Fibroblast of lung (primary cell): Measurements from ENCODE around the gene HIPK4. TPM values are rescaled to one million over a fixed set of nuclear protein-coding genes. Genes with fewer than 3 reads are reported as not detected.

Experiments
- DNase-seq, 2 donors: peaks; one replicate each; pipeline versions ENCODE4 v3.0.0 to v3.0.0-alpha.2; 2010; ENCODE audit warnings: low read depth in 2 of 2
- H2AFZ ChIP-seq: 2 replicates; pipeline ENCODE4 v1.5.1; 2012; ENCODE audit warnings: low read length, control low read depth, inconsistent platforms
- H3K27ac ChIP-seq: 2 replicates; pipeline ENCODE4 v1.5.1; 2011; ENCODE audit warnings: low read length, control low read depth; ENCODE audit not compliant: insufficient read depth
- H3K27me3 ChIP-seq: 2 replicates; pipeline ENCODE4 v1.5.1; 2011; ENCODE audit warnings: mild to moderate bottlenecking, low read length; ENCODE audit not compliant: control insufficient read depth, insufficient read depth
- H3K36me3 ChIP-seq: 2 replicates; pipeline ENCODE4 v1.5.1; 2011; ENCODE audit warnings: low read length; ENCODE audit not compliant: control insufficient read depth, insufficient read depth
- H3K4me1 ChIP-seq: 2 replicates; pipeline ENCODE4 v1.5.1; 2011; ENCODE audit warnings: low read length; ENCODE audit not compliant: control insufficient read depth, insufficient read depth; ENCODE audit errors: extremely low read depth
- H3K4me2 ChIP-seq: 2 replicates; pipeline ENCODE4 v1.5.1; 2011; ENCODE audit warnings: low read length, control low read depth; ENCODE audit not compliant: insufficient read depth; ENCODE audit errors: extremely low read depth
- H3K4me3 ChIP-seq, 4 experiments: fragments of 200-600 bp in 1 of 4; sonication (generic) in 1 of 4; replicated peaks in 1 of 4; 2 replicates each; pipeline ENCODE4 v1.5.1; 2011 to 2016; ENCODE audit warnings: low read length in 4 of 4, low read depth in 3 of 4, mild to moderate bottlenecking in 3 of 4, control low read depth in 2 of 4, inconsistent platforms in 1 of 4, mixed read lengths in 1 of 4; ENCODE audit not compliant: insufficient read depth in 1 of 4; ENCODE audit errors: control extremely low read depth in 1 of 4
- H3K79me2 ChIP-seq: 2 replicates; pipeline ENCODE4 v1.5.1; 2012; ENCODE audit warnings: mild to moderate bottlenecking, low read length, inconsistent platforms; ENCODE audit not compliant: control insufficient read depth, insufficient read depth
- H3K9ac ChIP-seq: 2 replicates; pipeline ENCODE4 v1.5.1; 2011; ENCODE audit warnings: mild to moderate bottlenecking, low read length, control low read depth; ENCODE audit not compliant: insufficient read depth
- H3K9me3 ChIP-seq: 2 replicates; pipeline ENCODE4 v1.5.1; 2012; ENCODE audit warnings: low read depth, low read length; ENCODE audit not compliant: control insufficient read depth, insufficient read depth
- H4K20me1 ChIP-seq: 2 replicates; pipeline ENCODE4 v1.5.1; 2011; ENCODE audit warnings: low read length; ENCODE audit not compliant: control insufficient read depth, insufficient read depth; ENCODE audit errors: extremely low read depth
- EZH2 ChIP-seq: IDR thresholded peaks from 2 replicates; pipeline ENCODE4 v1.5.1; 2012; ENCODE audit warnings: low read length, control low read depth, mild to moderate bottlenecking; ENCODE audit errors: missing control alignments
- polyA plus RNA-seq, 2 donors: library from polyadenylated mRNA; depleted of rRNA in 1 of 2; stranded (reverse) in 1 of 2; unstranded in 1 of 2; fragments of >200 nt; gene quantifications; 2 replicates each; pipeline ENCODE4 v1.2.1, GENCODE V29; 2011 to 2012; ENCODE audit warnings: missing spikeins in 1 of 2
- total RNA-seq: library from RNA; depleted of rRNA; stranded (reverse); fragments of >200 nt; gene quantifications from 2 replicates; pipeline ENCODE4 v1.2.1, GENCODE V29; 2014
- TF ChIP-seq, protein P1 (sequence below), 2 donors: IDR thresholded peaks in 1 of 2; conservative IDR thresholded peaks in 1 of 2; 1 replicate in 1 of 2; 2 replicates in 1 of 2; pipeline ENCODE4 v1.5.1; 2011 to 2012; ENCODE audit warnings: low read length in 2 of 2, control low read depth in 1 of 2, inconsistent platforms in 1 of 2, low read depth in 1 of 2, mild to moderate bottlenecking in 1 of 2

Gene HIPK4
- total and polyA plus RNA-seq, 2 donors (not counting 1 experiment from before 2014, with no cell fraction given): 0.05 to 0.17 TPM

DNA sequence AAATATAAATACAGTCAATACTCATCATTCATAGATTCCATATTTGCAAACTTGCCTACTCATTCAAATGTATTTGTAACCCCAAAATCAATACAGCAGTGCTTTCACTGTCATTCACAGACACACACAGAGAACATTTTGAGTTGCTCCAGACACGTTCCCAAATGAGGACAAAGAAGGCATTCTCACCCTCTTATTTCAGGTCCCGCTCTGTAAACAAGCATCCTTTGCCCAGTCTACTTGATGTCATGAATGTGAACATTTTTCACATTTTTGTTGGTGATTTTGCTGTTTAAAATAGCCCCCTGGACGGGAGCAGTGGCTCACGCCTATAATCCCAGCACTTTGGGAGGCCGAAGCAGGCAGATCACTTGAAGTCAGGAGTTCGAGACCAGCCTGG, 57.3 kb downstream of the HIPK4 start:
- Histone ChIP-seq H2AFZ (no peak overlapping the region), H3K79me2 (peaks cover 1% of the 10 kb centered on the region), H3K4me2 (no peak overlapping the region), H3K27me3 (no peaks in the 10 kb centered on the region), H3K36me3 (peaks cover 13% of the 10 kb centered on the region), H3K4me1 (no peaks in the 10 kb centered on the region), H3K4me3 (no peak overlapping the region), H3K27ac (no peak overlapping the region), H3K9me3 (no peaks in the 10 kb centered on the region), H4K20me1 (no peaks in the 10 kb centered on the region), H3K9ac (no peak overlapping the region)
- TF ChIP-seq, protein P1, sequence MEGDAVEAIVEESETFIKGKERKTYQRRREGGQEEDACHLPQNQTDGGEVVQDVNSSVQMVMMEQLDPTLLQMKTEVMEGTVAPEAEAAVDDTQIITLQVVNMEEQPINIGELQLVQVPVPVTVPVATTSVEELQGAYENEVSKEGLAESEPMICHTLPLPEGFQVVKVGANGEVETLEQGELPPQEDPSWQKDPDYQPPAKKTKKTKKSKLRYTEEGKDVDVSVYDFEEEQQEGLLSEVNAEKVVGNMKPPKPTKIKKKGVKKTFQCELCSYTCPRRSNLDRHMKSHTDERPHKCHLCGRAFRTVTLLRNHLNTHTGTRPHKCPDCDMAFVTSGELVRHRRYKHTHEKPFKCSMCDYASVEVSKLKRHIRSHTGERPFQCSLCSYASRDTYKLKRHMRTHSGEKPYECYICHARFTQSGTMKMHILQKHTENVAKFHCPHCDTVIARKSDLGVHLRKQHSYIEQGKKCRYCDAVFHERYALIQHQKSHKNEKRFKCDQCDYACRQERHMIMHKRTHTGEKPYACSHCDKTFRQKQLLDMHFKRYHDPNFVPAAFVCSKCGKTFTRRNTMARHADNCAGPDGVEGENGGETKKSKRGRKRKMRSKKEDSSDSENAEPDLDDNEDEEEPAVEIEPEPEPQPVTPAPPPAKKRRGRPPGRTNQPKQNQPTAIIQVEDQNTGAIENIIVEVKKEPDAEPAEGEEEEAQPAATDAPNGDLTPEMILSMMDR (conservative IDR thresholded peaks at IDR 0.05 in 1 of 2, IDR thresholded peaks at IDR 0.05 in 1 of 2; ENCODE audit: low read depth in 1 of 2, low read length in 2 of 2): no peak
- TF ChIP-seq EZH2: no peak
- DNase-seq: no peak

DNA sequence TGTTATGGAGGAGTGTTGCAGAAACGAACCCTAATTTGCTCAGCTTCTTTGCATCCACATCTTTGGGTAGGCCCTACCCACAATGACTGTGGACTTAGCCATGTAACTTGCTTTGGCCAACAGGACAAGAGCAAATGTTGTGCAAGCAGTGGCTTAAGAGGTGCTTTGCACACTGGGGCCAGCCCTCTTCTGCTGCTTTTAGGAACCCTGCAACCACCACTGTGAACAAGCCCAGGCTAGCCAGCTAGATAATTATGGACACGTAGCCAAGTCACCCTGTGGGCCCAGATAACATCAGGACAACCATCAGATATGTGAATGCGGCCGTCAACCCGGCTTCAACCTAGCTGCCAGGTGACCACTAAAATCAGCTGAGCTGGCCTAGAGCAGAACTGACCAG, 58.9 kb downstream of the HIPK4 start:
- H3K27me3 ChIP-seq: no peaks in the 10 kb centered on the region
- no peak overlapping the region for H3K4me3 ChIP-seq
- H3K79me2 ChIP-seq: no peaks in the 10 kb centered on the region
- no peaks in the 10 kb centered on the region for H3K4me1 ChIP-seq
- H3K9me3 ChIP-seq: no peaks in the 10 kb centered on the region
- no peak for DNase-seq
- no peak overlapping the region for H3K9ac ChIP-seq
- no peak overlapping the region for H3K27ac ChIP-seq
- peaks cover 17% of the 10 kb centered on the region for H3K36me3 ChIP-seq
- H2AFZ ChIP-seq: no peak overlapping the region
- H4K20me1 ChIP-seq: no peaks in the 10 kb centered on the region
- no peak overlapping the region for H3K4me2 ChIP-seq
- TF ChIP-seq, protein P1 (conservative IDR thresholded peaks at IDR 0.05 in 1 of 2, IDR thresholded peaks at IDR 0.05 in 1 of 2; ENCODE audit: low read depth in 1 of 2, low read length in 2 of 2): no peak
- TF ChIP-seq EZH2: no peak

Other genes with a start within 250 kb of the HIPK4 start
- 7.2 and 7.4 TPM in 2 replicates for gene MAP3K10, start 198.8 kb downstream of the HIPK4 start, total RNA-seq
- 1.9 and 2.7 TPM in 2 replicates for gene MAP3K10, start 198.8 kb downstream of the HIPK4 start, polyA plus RNA-seq
- not detected in 2 replicates for gene TTC9B, start 171.8 kb downstream of the HIPK4 start, total RNA-seq
- gene TTC9B, start 171.8 kb downstream of the HIPK4 start, polyA plus RNA-seq: not detected in 2 replicates
- 0.26 and 0.50 TPM in 2 replicates for gene CCNP, start 163.5 kb downstream of the HIPK4 start, total RNA-seq
- 0.07 and 0.16 TPM in 2 replicates for gene CCNP, start 163.5 kb downstream of the HIPK4 start, polyA plus RNA-seq
- gene AKT2, start 104.8 kb downstream of the HIPK4 start, total RNA-seq: 58.3 and 76.0 TPM in 2 replicates
- 81.5 and 104 TPM in 2 replicates for gene AKT2, start 104.8 kb downstream of the HIPK4 start, polyA plus RNA-seq
- 4.4 and 5.1 TPM in 2 replicates for gene C19orf47, start 41.8 kb downstream of the HIPK4 start, total RNA-seq
- gene C19orf47, start 41.8 kb downstream of the HIPK4 start, polyA plus RNA-seq: 9.1 and 10.8 TPM in 2 replicates
- gene PLD3, start 41.5 kb downstream of the HIPK4 start, total RNA-seq: 173 and 230 TPM in 2 replicates
- gene PLD3, start 41.5 kb downstream of the HIPK4 start, polyA plus RNA-seq: 158 and 208 TPM in 2 replicates
- gene PRX, start 23.2 kb upstream of the HIPK4 start, total RNA-seq: 3.1 and 3.6 TPM in 2 replicates
- 0.84 and 0.91 TPM in 2 replicates for gene PRX, start 23.2 kb upstream of the HIPK4 start, polyA plus RNA-seq
- gene SERTAD1, start 35.8 kb upstream of the HIPK4 start, total RNA-seq: 19.2 and 27.2 TPM in 2 replicates
- 7.2 and 12.7 TPM in 2 replicates for gene SERTAD1, start 35.8 kb upstream of the HIPK4 start, polyA plus RNA-seq
- gene SERTAD3, start 54.2 kb upstream of the HIPK4 start, total RNA-seq: 22.3 and 23.6 TPM in 2 replicates
- gene SERTAD3, start 54.2 kb upstream of the HIPK4 start, polyA plus RNA-seq: 15.1 and 24.8 TPM in 2 replicates
- 105 and 145 TPM in 2 replicates for gene BLVRB, start 75.6 kb upstream of the HIPK4 start, total RNA-seq
- 40.0 and 50.8 TPM in 2 replicates for gene BLVRB, start 75.6 kb upstream of the HIPK4 start, polyA plus RNA-seq
- gene SPTBN4, start 76.8 kb upstream of the HIPK4 start, total RNA-seq: 3.9 and 6.6 TPM in 2 replicates
- gene SPTBN4, start 76.8 kb upstream of the HIPK4 start, polyA plus RNA-seq: 1.3 and 2.0 TPM in 2 replicates
- gene SHKBP1, start 186.7 kb upstream of the HIPK4 start, total RNA-seq: 22.3 and 43.4 TPM in 2 replicates
- gene SHKBP1, start 186.7 kb upstream of the HIPK4 start, polyA plus RNA-seq: 35.6 and 43.2 TPM in 2 replicates
- gene LTBP4, start 211.2 kb upstream of the HIPK4 start, total RNA-seq: 46.4 and 60.9 TPM in 2 replicates
- gene LTBP4, start 211.2 kb upstream of the HIPK4 start, polyA plus RNA-seq: 29.6 and 31.7 TPM in 2 replicates